GM12872 (cell line): Measurements from ENCODE around the gene GPR137B.

ENCODE experiments used
- TF ChIP-seq, protein P1 (sequence below): IDR thresholded peaks from 3 replicates; pipeline ENCODE4 v1.5.1; 2011; ENCODE audit warnings: low read depth, mild to moderate bottlenecking, low read length, moderate library complexity; ENCODE audit not compliant: insufficient read depth

GPR137B gene

GRCh38 chr1:236220473-236220872 is 78.1 kb downstream of the GPR137B start:
- TF ChIP-seq, protein P1, sequence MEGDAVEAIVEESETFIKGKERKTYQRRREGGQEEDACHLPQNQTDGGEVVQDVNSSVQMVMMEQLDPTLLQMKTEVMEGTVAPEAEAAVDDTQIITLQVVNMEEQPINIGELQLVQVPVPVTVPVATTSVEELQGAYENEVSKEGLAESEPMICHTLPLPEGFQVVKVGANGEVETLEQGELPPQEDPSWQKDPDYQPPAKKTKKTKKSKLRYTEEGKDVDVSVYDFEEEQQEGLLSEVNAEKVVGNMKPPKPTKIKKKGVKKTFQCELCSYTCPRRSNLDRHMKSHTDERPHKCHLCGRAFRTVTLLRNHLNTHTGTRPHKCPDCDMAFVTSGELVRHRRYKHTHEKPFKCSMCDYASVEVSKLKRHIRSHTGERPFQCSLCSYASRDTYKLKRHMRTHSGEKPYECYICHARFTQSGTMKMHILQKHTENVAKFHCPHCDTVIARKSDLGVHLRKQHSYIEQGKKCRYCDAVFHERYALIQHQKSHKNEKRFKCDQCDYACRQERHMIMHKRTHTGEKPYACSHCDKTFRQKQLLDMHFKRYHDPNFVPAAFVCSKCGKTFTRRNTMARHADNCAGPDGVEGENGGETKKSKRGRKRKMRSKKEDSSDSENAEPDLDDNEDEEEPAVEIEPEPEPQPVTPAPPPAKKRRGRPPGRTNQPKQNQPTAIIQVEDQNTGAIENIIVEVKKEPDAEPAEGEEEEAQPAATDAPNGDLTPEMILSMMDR, result no peak

DNA sequence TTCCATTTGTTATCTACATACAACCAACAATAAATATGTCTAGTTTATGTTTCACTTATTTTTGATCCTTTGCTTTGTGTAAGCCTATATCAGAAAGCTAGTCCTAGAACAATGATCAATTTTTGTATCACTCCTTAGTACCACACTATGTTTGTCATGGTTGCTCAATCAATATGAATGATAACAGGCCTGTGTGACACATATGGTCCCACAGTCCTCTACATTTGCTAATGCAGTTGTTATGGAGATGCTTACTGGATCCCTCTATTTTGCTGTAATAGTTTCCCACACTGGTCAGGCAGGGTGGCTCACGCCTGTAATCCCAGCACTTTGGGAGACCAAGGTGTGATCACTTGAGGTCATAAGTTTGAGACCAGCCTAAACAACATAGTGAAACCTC is 80.3 kb downstream of the GPR137B start:
- TF ChIP-seq, protein P1, result no peak

DNA sequence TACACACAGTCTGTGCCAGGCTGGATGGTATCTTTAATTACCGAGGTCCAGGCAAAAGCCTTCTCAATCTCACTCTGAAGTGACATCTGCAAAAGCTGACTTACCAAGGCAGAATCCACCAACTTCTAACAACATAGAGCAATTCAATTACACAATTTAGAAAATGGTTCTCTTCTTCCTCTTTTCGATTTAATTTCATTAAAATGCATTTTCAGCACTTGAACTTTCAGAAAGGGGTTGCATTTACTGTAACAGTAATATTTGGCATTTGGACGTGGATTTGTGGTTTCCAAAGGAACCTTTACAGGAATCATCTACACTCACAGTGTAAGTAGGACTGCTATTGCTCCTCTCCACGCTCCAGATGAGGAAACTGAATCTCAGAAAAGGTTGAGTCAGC is 86.1 kb downstream of the GPR137B start:
- TF ChIP-seq, protein P1, result no peak

DNA sequence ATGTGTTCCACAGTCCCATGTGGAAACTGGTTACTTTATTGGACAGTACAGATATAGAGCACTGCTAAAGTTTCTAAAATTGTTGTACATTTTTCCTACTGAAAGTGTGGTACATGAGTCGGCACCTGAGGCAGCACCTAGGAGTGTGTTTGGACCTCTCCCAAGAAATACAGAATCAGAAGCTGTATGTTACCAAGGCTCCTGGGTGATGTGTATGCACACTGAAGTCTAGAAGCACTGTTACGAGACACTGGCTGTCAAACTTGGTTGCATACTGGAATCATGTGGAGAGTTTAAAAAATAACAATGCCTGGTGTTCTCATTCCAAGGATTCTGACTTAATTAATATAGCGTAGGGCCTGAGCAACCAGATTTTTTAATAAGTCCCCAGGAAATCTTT is 92.8 kb downstream of the GPR137B start:
- TF ChIP-seq, protein P1, result no peak

GRCh38 chr1:236239092-236239585 is 96.8 kb downstream of the GPR137B start:
- TF ChIP-seq, protein P1, result no peak

DNA sequence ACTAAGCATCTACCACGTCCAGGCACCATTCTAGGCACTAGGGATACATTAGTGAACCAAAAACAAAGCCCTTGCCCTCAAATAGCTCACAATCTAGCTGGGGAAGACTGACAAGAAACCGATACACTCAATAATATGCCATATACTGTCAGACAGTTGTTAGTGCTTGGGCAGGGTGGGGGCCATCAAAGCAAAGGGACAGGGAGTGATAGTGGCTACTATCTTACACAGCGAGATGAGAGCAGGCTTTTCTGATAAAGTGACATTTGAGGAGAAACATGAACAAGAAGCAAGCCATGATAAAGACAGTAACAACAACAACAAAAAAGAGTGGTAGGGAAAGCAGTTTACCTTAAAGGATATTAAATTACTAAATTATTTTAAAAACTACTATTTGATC is 98.3 kb downstream of the GPR137B start:
- TF ChIP-seq, protein P1, result no peak

- TF ChIP-seq, protein P1, result no peak
Observed at GRCh38 chr1:236242568-236242967, 100.2 kb downstream of the GPR137B start.
